ENCODE data around the gene PTPRE.
"Not testable (repeated sequence)": the region's sequence is repeated elsewhere in the genome, so short reads cannot be mapped to it uniquely, and the experiment has no call there.

Gene PTPRE

GRCh38 chr10:127986531-127987466, 79.9 kb downstream of the PTPRE start:
- no peak for FAIRE-seq
- no peak for TF ChIP-seq CTCF (IDR thresholded peaks at IDR 0.05; ENCODE audit: insufficient read depth, missing control alignments)
- no peak for DNase-seq (ENCODE audit: insufficient read length, low spot score)

- no peak for DNase-seq (ENCODE audit: insufficient read length, low spot score)
- no peak for FAIRE-seq
- TF ChIP-seq CTCF (IDR thresholded peaks at IDR 0.05; ENCODE audit: insufficient read depth, missing control alignments): no peak
Observed at GRCh38 chr10:127987467-127988380, 80.8 kb downstream of the PTPRE start.

GRCh38 chr10:127989481-127990012, 82.6 kb downstream of the PTPRE start:
- DNase-seq (ENCODE audit: insufficient read length, low spot score): no peak
- no peak for FAIRE-seq
- no peak for TF ChIP-seq CTCF (IDR thresholded peaks at IDR 0.05; ENCODE audit: insufficient read depth, missing control alignments)

- not testable (repeated sequence) for FAIRE-seq; DNase-seq (ENCODE audit: insufficient read length, low spot score)
Observed at GRCh38 chr10:127990132-127990788, 83.4 kb downstream of the PTPRE start.

- FAIRE-seq (no peak), DNase-seq (ENCODE audit: insufficient read length, low spot score) (no peak)
- TF ChIP-seq CTCF (IDR thresholded peaks at IDR 0.05; ENCODE audit: insufficient read depth, missing control alignments): no peak
Observed at GRCh38 chr10:127990846-127991542, 84.1 kb downstream of the PTPRE start.

GRCh38 chr10:127991543-127992255, 84.8 kb downstream of the PTPRE start:
- TF ChIP-seq CTCF (IDR thresholded peaks at IDR 0.05; ENCODE audit: insufficient read depth, missing control alignments): no peak
- FAIRE-seq (no peak), DNase-seq (ENCODE audit: insufficient read length, low spot score) (no peak)
